Endothelial cell of umbilical vein (primary cell): Measurements from ENCODE around the gene TPBG. TPM values are rescaled to one million over a fixed set of nuclear protein-coding genes. Genes with fewer than 3 reads are reported as not detected.

Experiments used
- BruUV-seq: library from RNA; stranded (reverse); fragments of 400-500 nt; replicated peaks from 2 replicates; lab custom pipeline; 2021; lab: Mats Ljungman, UMichigan
- CTCF ChIA-PET: fragments of 300-600, 350-600 bp; sonication (Branson Sonifier 250); formaldehyde crosslinking; loops from one replicate; lab custom pipeline; 2021; ENCODE audit warnings: antibody characterized with exemption, inconsistent platforms; lab: Charles Lee
- POLR2A ChIA-PET: fragments of 300-600, 350-600 bp; sonication (Branson Sonifier 250); formaldehyde crosslinking; loops from one replicate; lab custom pipeline; 2021; ENCODE audit warnings: antibody characterized with exemption, inconsistent platforms; lab: Charles Lee
- DNase-seq: peaks from one replicate; pipeline ENCODE4 v3.0.0-alpha.2; 2011; ENCODE audit warnings: low read depth, low spot score
- FAIRE-seq: peaks from 2 replicates; lab custom pipeline; 2011; peaks lifted over from hg19 to GRCh38; lab: Jason Lieb, UNC
- H2AFZ ChIP-seq: 2 replicates; pipeline ENCODE4 v1.6.0; 2012; ENCODE audit warnings: low read depth, low read length, control low read depth, inconsistent platforms
- H3K27ac ChIP-seq: 2 replicates; pipeline ENCODE4 v1.5.1; 2011; ENCODE audit warnings: low read depth, mild to moderate bottlenecking, control low read depth, low read length, moderate library complexity; ENCODE audit not compliant: insufficient read depth
- H3K27me3 ChIP-seq, 2 experiments: 2 replicates each; pipeline versions ENCODE4 v1.6.0 to v1.6.1; 2011; ENCODE audit warnings: low read length in 2 of 2, mixed read lengths in 1 of 2; ENCODE audit not compliant: control insufficient read depth in 2 of 2, insufficient read depth in 2 of 2
- H3K36me3 ChIP-seq, 2 experiments: 2 replicates in 1 of 2; 3 replicates in 1 of 2; pipeline ENCODE4 v1.5.1; 2011; ENCODE audit warnings: low read length in 2 of 2, mild to moderate bottlenecking in 1 of 2, moderate library complexity in 1 of 2; ENCODE audit not compliant: control insufficient read depth in 2 of 2, insufficient read depth in 2 of 2; ENCODE audit errors: extremely low read depth in 1 of 2
- H3K4me1 ChIP-seq: 3 replicates; pipeline ENCODE4 v1.5.1; 2011; ENCODE audit warnings: mild to moderate bottlenecking, low read length; ENCODE audit not compliant: control insufficient read depth, insufficient read depth; ENCODE audit errors: extremely low read depth
- H3K4me2 ChIP-seq: 2 replicates; pipeline ENCODE4 v1.6.1; 2011; ENCODE audit warnings: low read length, control low read depth, mixed read lengths; ENCODE audit not compliant: insufficient read depth
- H3K4me3 ChIP-seq, 3 experiments: fragments of 200-600 bp in 1 of 3; sonication (generic), shearing (Covaris generic) in 1 of 3; replicated peaks in 1 of 3; 2 replicates each; pipeline ENCODE4 v1.5.1; 2011 to 2016; ENCODE audit warnings: control low read depth in 3 of 3, low read length in 3 of 3, mild to moderate bottlenecking in 2 of 3, inconsistent platforms in 1 of 3, low read depth in 1 of 3, moderate library complexity in 1 of 3; ENCODE audit not compliant: insufficient read depth in 1 of 3
- H3K79me2 ChIP-seq: 2 replicates; pipeline ENCODE4 v1.6.0; 2012; ENCODE audit warnings: low read length, inconsistent platforms; ENCODE audit not compliant: control insufficient read depth, insufficient read depth
- H3K9ac ChIP-seq: replicated peaks from 2 replicates; pipeline ENCODE3; 2011; ENCODE audit warnings: low read length, control low read depth; ENCODE audit not compliant: insufficient read depth; ENCODE audit errors: extremely low read depth
- H3K9me1 ChIP-seq: replicated peaks from 3 replicates; pipeline ENCODE4 v1.6.0; 2011; ENCODE audit warnings: mild to moderate bottlenecking, low read length; ENCODE audit not compliant: control insufficient read depth, insufficient read depth; ENCODE audit errors: extremely low read depth
- H3K9me3 ChIP-seq: replicated peaks from 2 replicates; pipeline ENCODE4 v1.5.1; 2012; ENCODE audit warnings: low read length, inconsistent platforms; ENCODE audit not compliant: control insufficient read depth, insufficient read depth
- H4K20me1 ChIP-seq: replicated peaks from 2 replicates; pipeline ENCODE3; 2011; ENCODE audit warnings: mild to moderate bottlenecking, low read length; ENCODE audit not compliant: control insufficient read depth, insufficient read depth; ENCODE audit errors: extremely low read depth
- EZH2 ChIP-seq: IDR thresholded peaks from 2 replicates; pipeline ENCODE4 v1.6.1; 2012; ENCODE audit warnings: borderline replicate concordance, low read depth, mild to moderate bottlenecking, moderate library complexity, low read length, inconsistent platforms; ENCODE audit not compliant: severe bottlenecking
- FOS ChIP-seq: IDR thresholded peaks from 2 replicates; pipeline ENCODE4 v1.6.1; 2011; ENCODE audit warnings: mild to moderate bottlenecking, low read length, moderate library complexity, borderline replicate concordance; ENCODE audit not compliant: insufficient read depth
- JUN ChIP-seq: IDR thresholded peaks from 2 replicates; pipeline ENCODE4 v1.6.1; 2011; ENCODE audit warnings: borderline replicate concordance, low read depth; ENCODE audit not compliant: insufficient read length, insufficient read depth
- MYC ChIP-seq: IDR thresholded peaks from one replicate; pipeline ENCODE4 v1.6.1; 2011; ENCODE audit warnings: mild to moderate bottlenecking, low read depth, low read length
- dilution Hi-C: fragments of 300-500 bp; cut with MboI; formaldehyde crosslinking; loops from one replicate; pipeline ENCODE4 v1.15.0; 2019; ENCODE audit warnings: low sequenced_read_pairs; ENCODE audit not compliant: extremely low pct_ligation_motif_present
- intact Hi-C: fragments of 100-400 bp; cut with micrococcal nuclease; formaldehyde crosslinking; loops from one replicate; pipeline ENCODE4 v1.10.0; 2022
- polyA plus RNA-seq, 4 experiments: library from polyadenylated mRNA; depleted of rRNA in 3 of 4; stranded (reverse) in 3 of 4; unstranded in 1 of 4; fragments of >200 nt; gene quantifications; 2 replicates each; pipeline versions ENCODE4 v1.2.1 to v1.2.3, GENCODE V29; 2011 to 2012; ENCODE audit warnings: missing spikeins in 1 of 4
- total RNA-seq: library from RNA; stranded (reverse); gene quantifications from 2 replicates; pipeline ENCODE4 v1.2.3, GENCODE V29; 2021
- TF ChIP-seq, protein P1 (sequence below): IDR thresholded peaks from 2 replicates; pipeline ENCODE4 v1.6.1; 2011; ENCODE audit not compliant: insufficient read depth, insufficient read length

The TPBG gene
- total and polyA plus RNA-seq, 2 donors (not counting 3 experiments of a cell fraction or from before 2014, with no cell fraction given): 7.5 to 9.0 TPM

DNA sequence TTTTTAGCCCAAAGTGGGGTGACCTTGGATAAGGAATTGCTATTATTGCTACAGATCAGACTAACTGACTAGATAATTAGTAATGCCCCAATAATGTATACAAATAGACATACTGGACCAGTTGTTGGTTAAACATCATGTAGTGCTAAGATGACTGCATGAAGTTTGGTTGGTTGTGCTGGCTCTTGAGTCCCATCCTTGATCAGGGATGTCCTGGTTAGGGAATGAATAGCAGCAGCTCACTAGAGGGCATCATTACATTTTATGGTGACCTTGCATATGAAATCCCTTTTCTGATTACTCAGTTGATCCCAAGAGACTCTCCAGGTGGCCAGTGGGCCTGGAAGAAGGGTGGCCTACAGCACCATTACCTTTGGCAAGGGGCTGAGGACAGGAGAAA, 10.9 kb downstream of the TPBG start:
- dilution Hi-C loops: no loop called here
- FAIRE-seq: no peak

DNA sequence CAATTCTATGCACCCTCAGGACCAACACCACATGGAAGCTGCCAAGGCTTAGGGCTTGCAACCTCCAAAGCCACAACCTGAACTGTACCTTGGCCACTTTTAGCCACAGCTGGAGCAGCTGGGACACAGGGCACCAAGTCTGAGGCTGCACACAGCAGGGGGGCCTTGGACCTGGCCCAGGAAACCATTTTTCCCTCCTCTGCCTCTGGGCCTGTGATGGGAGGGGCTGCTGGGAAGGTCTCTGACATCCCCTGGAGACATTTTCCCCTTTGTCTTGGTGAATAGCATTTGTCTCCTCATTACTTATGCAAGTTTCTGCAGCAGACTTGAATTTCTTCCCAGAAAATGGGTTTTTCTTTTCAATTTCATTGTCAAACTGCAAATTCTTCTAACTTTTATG, 13.0 kb downstream of the TPBG start:
- no peak for DNase-seq
- Histone ChIP-seq H3K4me1 (no peaks in the 10 kb centered on the region), H3K79me2 (no peaks in the 10 kb centered on the region), H3K27me3 (no peaks in the 10 kb centered on the region), H3K36me3 (no peaks in the 10 kb centered on the region), H3K9me1 (no peaks in the 10 kb centered on the region), H3K4me3 (no peak overlapping the region), H4K20me1 (no peaks in the 10 kb centered on the region), H2AFZ (no peak overlapping the region), H3K9me3 (no peaks in the 10 kb centered on the region), H3K27ac (no peak overlapping the region), H3K4me2 (no peak overlapping the region), H3K9ac (no peak overlapping the region)
- intact Hi-C loops: no loop called here
- no peak for FAIRE-seq
- ChIA-PET CTCF (no interaction called here), POLR2A (no interaction called here)
- BruUV-seq: no TSS peak
- TF ChIP-seq, protein P1, sequence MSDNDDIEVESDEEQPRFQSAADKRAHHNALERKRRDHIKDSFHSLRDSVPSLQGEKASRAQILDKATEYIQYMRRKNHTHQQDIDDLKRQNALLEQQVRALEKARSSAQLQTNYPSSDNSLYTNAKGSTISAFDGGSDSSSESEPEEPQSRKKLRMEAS: no peak
- TF ChIP-seq FOS (no peak), JUN (no peak), MYC (no peak)
- dilution Hi-C loops: no loop called here

More for the DNA sequence above, 10.9 kb downstream of the TPBG start:
- Histone ChIP-seq H3K4me1 (no peaks in the 10 kb centered on the region), H3K36me3 (no peaks in the 10 kb centered on the region), H4K20me1 (no peaks in the 10 kb centered on the region), H3K4me2 (no peak overlapping the region), H3K9ac (no peak overlapping the region), H3K27ac (no peak overlapping the region), H3K79me2 (no peaks in the 10 kb centered on the region), H3K4me3 (no peak overlapping the region), H2AFZ (no peak overlapping the region), H3K27me3 (no peaks in the 10 kb centered on the region), H3K9me1 (no peaks in the 10 kb centered on the region), H3K9me3 (no peaks in the 10 kb centered on the region)
- DNase-seq: no peak
- BruUV-seq: no TSS peak
- POLR2A ChIA-PET: no interaction called here
- CTCF ChIA-PET: no interaction called here
- TF ChIP-seq EZH2: no peak
- intact Hi-C loops: no loop called here
